GM23338 (cell line): ENCODE measurements around the gene SLC4A7. TPM values are rescaled to one million over a fixed set of nuclear protein-coding genes. Genes with fewer than 3 reads are reported as not detected.

Experiments
- ATAC-seq: fragments of 200-7000 bp; cut with Tn5 transposase; 3 replicates; pipeline ENCODE4 v1.9.1; 2020
- DNase-seq: peaks from one replicate; pipeline ENCODE4 v3.0.0-alpha.2; 2015; ENCODE audit warnings: low spot score
- H2AFZ ChIP-seq: fragments of 200-600 bp; sonication (generic); 2 replicates; pipeline ENCODE4 v1.8.0; 2016; ENCODE audit warnings: antibody characterized with exemption, mild to moderate bottlenecking, moderate library complexity
- H3F3A ChIP-seq: fragments of 200-600 bp; sonication (generic); replicated peaks from 2 replicates; pipeline ENCODE4 v1.8.0; 2017; ENCODE audit warnings: antibody characterized with exemption, mixed run types, low read depth
- H3K27ac ChIP-seq: fragments of 200-600 bp; sonication (generic); 2 replicates; pipeline ENCODE4 v1.6.1; 2016; ENCODE audit warnings: low read depth
- H3K27me3 ChIP-seq: fragments of 200-600 bp; sonication (generic); 2 replicates; pipeline ENCODE4 v1.8.0; 2016; ENCODE audit warnings: mild to moderate bottlenecking, mixed run types, moderate library complexity; ENCODE audit not compliant: insufficient read depth
- H3K36me3 ChIP-seq: fragments of 200-600 bp; sonication (generic); 2 replicates; pipeline ENCODE4 v1.8.0; 2016; ENCODE audit warnings: mild to moderate bottlenecking; ENCODE audit not compliant: insufficient read depth
- H3K4me1 ChIP-seq: fragments of 200-600 bp; sonication (generic); 2 replicates; pipeline ENCODE4 v1.8.0; 2016; ENCODE audit warnings: mild to moderate bottlenecking, moderate library complexity; ENCODE audit not compliant: insufficient read depth
- H3K4me2 ChIP-seq: fragments of 200-600 bp; sonication (generic); 2 replicates; pipeline ENCODE4 v1.7.1; 2017; ENCODE audit warnings: mixed run types
- H3K4me3 ChIP-seq: fragments of 200-600 bp; sonication (generic); 2 replicates; pipeline ENCODE4 v1.6.1; 2016; ENCODE audit warnings: mixed run types
- H3K79me2 ChIP-seq: fragments of 200-600 bp; sonication (generic); replicated peaks from 2 replicates; pipeline ENCODE4 v1.8.0; 2017; ENCODE audit warnings: mild to moderate bottlenecking; ENCODE audit not compliant: insufficient read depth
- H3K9me2 ChIP-seq: fragments of 200-600 bp; sonication (generic); 2 replicates; pipeline ENCODE4 v1.8.0; 2017; ENCODE audit not compliant: insufficient read depth
- H4K20me1 ChIP-seq: fragments of 200-600 bp; sonication (generic); replicated peaks from 2 replicates; pipeline ENCODE4 v1.8.0; 2017; ENCODE audit warnings: mild to moderate bottlenecking; ENCODE audit not compliant: insufficient read depth
- H3K27ac Mint-ChIP-seq: 2 replicates; pipeline ENCODE4 v1.8.0; 2020; ENCODE audit warnings: inconsistent platforms, mild to moderate bottlenecking, moderate library complexity, mixed read lengths
- H3K27me3 Mint-ChIP-seq: 3 replicates; pipeline ENCODE4 v1.8.0; 2022; ENCODE audit warnings: low read depth, mild to moderate bottlenecking, moderate library complexity, mixed read lengths, inconsistent platforms; ENCODE audit not compliant: insufficient read depth, poor library complexity
- H3K36me3 Mint-ChIP-seq: 3 replicates; pipeline ENCODE4 v1.8.0; 2021; ENCODE audit warnings: low read depth, mild to moderate bottlenecking, inconsistent platforms, moderate library complexity, mixed read lengths
- H3K4me1 Mint-ChIP-seq: 3 replicates; pipeline ENCODE4 v1.8.0; 2020; ENCODE audit warnings: mild to moderate bottlenecking, inconsistent platforms, mixed read lengths
- H3K4me3 Mint-ChIP-seq: 3 replicates; pipeline ENCODE4 v1.8.0; 2021; ENCODE audit warnings: moderate library complexity, mild to moderate bottlenecking, inconsistent platforms, mixed read lengths
- H3K9me3 Mint-ChIP-seq: 3 replicates; pipeline ENCODE4 v1.8.0; 2020; ENCODE audit warnings: moderate library complexity, mild to moderate bottlenecking, inconsistent platforms, mixed read lengths
- ETS1 ChIP-seq: IDR thresholded peaks from 2 replicates; pipeline ENCODE4 v1.6.1; 2016; ENCODE audit warnings: antibody characterized with exemption
- EZH2 ChIP-seq: fragments of 200-600 bp; sonication (generic); IDR thresholded peaks from one replicate; pipeline ENCODE4 v1.8.0; 2017; ENCODE audit warnings: antibody characterized with exemption, mild to moderate bottlenecking, low read depth; ENCODE audit not compliant: unreplicated experiment
- JUNB ChIP-seq: IDR thresholded peaks from one replicate; pipeline ENCODE4 v1.6.1; 2016; ENCODE audit warnings: antibody characterized with exemption; ENCODE audit not compliant: unreplicated experiment
- NANOG ChIP-seq: IDR thresholded peaks from 2 replicates; pipeline ENCODE4 v1.6.1; 2016; ENCODE audit warnings: antibody characterized with exemption, borderline replicate concordance
- polyA plus RNA-seq: library from polyadenylated mRNA; unstranded; fragments of >200 nt; fragmentation: Nextera tagmentation; extraction: Ambion mirVana; gene quantifications from 2 replicates; pipeline ENCODE4 v1.2.1, GENCODE V29; 2016
- total RNA-seq: library from RNA; depleted of rRNA; stranded (reverse); fragments of >200 nt; shearing (Covaris generic); gene quantifications from 2 replicates; pipeline ENCODE4 v1.2.3, GENCODE V29; 2014
- TF ChIP-seq, protein P1 (sequence below): fragments of 250-450 bp; sonication (Bioruptor Pico); IDR thresholded peaks from 2 replicates; pipeline ENCODE4 v1.5.0; 2020; ENCODE audit warnings: mild to moderate bottlenecking, moderate library complexity
- TF ChIP-seq, protein P2 (sequence below), 2 experiments: fragments of 200-600 bp in 1 of 2; sonication (generic) in 1 of 2; conservative IDR thresholded peaks; 2 replicates each; pipeline versions ENCODE4 v1.5.1 to v1.6.1; 2016 to 2017; ENCODE audit warnings: antibody characterized with exemption in 2 of 2, low read depth in 2 of 2, mild to moderate bottlenecking in 2 of 2, moderate library complexity in 1 of 2

The SLC4A7 gene
- total and polyA plus RNA-seq, 2 experiments from 2014 or later, result 44.4 to 101 TPM

DNA sequence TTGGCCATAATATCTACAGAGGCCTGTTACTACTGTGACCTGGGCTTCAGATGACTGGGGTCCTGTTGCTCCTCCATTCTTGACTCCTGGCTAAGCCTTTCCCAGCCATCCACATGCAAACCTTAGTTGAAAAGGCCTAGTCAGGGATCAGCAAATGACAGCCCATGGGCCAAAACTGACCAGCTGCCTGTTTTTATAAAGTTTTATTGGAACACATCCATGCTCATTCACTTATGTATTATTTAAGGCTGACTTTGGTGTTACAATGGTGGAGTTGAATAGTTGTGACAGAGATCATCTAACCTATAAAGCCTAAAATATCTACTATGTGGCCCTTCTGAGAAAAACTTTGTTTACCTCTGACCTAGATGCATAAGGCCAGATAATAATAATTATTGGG lies 16.8 kb upstream of the SLC4A7 start:
- H3K27ac Mint-ChIP-seq, result no peak overlapping the region
- no peaks in the 10 kb centered on the region for H3K36me3 Mint-ChIP-seq
- DNase-seq (no peak), ATAC-seq (no peak)
- no peaks in the 10 kb centered on the region for H3F3A ChIP-seq
- H3K4me1 ChIP-seq, result no peaks in the 10 kb centered on the region
- no peak for TF ChIP-seq EZH2
- TF ChIP-seq, protein P1, sequence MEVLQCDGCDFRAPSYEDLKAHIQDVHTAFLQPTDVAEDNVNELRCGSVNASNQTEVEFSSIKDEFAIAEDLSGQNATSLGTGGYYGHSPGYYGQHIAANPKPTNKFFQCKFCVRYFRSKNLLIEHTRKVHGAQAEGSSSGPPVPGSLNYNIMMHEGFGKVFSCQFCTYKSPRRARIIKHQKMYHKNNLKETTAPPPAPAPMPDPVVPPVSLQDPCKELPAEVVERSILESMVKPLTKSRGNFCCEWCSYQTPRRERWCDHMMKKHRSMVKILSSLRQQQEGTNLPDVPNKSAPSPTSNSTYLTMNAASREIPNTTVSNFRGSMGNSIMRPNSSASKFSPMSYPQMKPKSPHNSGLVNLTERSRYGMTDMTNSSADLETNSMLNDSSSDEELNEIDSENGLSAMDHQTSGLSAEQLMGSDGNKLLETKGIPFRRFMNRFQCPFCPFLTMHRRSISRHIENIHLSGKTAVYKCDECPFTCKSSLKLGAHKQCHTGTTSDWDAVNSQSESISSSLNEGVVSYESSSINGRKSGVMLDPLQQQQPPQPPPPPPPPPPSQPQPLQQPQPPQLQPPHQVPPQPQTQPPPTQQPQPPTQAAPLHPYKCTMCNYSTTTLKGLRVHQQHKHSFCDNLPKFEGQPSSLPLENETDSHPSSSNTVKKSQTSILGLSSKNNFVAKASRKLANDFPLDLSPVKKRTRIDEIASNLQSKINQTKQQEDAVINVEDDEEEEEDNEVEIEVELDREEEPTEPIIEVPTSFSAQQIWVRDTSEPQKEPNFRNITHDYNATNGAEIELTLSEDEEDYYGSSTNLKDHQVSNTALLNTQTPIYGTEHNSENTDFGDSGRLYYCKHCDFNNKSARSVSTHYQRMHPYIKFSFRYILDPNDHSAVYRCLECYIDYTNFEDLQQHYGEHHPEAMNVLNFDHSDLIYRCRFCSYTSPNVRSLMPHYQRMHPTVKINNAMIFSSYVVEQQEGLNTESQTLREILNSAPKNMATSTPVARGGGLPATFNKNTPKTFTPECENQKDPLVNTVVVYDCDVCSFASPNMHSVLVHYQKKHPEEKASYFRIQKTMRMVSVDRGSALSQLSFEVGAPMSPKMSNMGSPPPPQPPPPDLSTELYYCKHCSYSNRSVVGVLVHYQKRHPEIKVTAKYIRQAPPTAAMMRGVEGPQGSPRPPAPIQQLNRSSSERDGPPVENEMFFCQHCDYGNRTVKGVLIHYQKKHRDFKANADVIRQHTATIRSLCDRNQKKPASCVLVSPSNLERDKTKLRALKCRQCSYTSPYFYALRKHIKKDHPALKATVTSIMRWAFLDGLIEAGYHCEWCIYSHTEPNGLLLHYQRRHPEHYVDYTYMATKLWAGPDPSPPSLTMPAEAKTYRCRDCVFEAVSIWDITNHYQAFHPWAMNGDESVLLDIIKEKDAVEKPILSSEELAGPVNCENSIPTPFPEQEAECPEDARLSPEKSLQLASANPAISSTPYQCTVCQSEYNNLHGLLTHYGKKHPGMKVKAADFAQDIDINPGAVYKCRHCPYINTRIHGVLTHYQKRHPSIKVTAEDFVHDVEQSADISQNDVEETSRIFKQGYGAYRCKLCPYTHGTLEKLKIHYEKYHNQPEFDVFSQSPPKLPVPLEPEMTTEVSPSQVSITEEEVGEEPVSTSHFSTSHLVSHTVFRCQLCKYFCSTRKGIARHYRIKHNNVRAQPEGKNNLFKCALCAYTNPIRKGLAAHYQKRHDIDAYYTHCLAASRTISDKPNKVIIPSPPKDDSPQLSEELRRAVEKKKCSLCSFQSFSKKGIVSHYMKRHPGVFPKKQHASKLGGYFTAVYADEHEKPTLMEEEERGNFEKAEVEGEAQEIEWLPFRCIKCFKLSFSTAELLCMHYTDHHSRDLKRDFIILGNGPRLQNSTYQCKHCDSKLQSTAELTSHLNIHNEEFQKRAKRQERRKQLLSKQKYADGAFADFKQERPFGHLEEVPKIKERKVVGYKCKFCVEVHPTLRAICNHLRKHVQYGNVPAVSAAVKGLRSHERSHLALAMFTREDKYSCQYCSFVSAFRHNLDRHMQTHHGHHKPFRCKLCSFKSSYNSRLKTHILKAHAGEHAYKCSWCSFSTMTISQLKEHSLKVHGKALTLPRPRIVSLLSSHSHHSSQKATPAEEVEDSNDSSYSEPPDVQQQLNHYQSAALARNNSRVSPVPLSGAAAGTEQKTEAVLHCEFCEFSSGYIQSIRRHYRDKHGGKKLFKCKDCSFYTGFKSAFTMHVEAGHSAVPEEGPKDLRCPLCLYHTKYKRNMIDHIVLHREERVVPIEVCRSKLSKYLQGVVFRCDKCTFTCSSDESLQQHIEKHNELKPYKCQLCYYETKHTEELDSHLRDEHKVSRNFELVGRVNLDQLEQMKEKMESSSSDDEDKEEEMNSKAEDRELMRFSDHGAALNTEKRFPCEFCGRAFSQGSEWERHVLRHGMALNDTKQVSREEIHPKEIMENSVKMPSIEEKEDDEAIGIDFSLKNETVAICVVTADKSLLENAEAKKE, result no peak
- no peak for TF ChIP-seq NANOG
- TF ChIP-seq JUNB, result no peak
- TF ChIP-seq, protein P2, sequence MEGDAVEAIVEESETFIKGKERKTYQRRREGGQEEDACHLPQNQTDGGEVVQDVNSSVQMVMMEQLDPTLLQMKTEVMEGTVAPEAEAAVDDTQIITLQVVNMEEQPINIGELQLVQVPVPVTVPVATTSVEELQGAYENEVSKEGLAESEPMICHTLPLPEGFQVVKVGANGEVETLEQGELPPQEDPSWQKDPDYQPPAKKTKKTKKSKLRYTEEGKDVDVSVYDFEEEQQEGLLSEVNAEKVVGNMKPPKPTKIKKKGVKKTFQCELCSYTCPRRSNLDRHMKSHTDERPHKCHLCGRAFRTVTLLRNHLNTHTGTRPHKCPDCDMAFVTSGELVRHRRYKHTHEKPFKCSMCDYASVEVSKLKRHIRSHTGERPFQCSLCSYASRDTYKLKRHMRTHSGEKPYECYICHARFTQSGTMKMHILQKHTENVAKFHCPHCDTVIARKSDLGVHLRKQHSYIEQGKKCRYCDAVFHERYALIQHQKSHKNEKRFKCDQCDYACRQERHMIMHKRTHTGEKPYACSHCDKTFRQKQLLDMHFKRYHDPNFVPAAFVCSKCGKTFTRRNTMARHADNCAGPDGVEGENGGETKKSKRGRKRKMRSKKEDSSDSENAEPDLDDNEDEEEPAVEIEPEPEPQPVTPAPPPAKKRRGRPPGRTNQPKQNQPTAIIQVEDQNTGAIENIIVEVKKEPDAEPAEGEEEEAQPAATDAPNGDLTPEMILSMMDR (conservative IDR thresholded peaks at IDR 0.05; ENCODE audit: low read depth in 2 of 2), result no peak
- no peak for TF ChIP-seq ETS1
- no peaks in the 10 kb centered on the region for H3K36me3 ChIP-seq
- no peaks in the 10 kb centered on the region for H3K27me3 ChIP-seq
- no peak overlapping the region for H3K4me3 Mint-ChIP-seq
- no peak overlapping the region for H3K4me3 ChIP-seq
- no peaks in the 10 kb centered on the region for H3K9me3 Mint-ChIP-seq
- H3K27ac ChIP-seq, result no peak overlapping the region
- no peaks in the 10 kb centered on the region for H3K27me3 Mint-ChIP-seq
- H3K4me2 ChIP-seq, result no peak overlapping the region
- H3K9me2 ChIP-seq, result no peaks in the 10 kb centered on the region; the same call in 1 of the 2 replicates
- no peaks in the 10 kb centered on the region for H3K79me2 ChIP-seq
- no peaks in the 10 kb centered on the region for H4K20me1 ChIP-seq
- peaks cover 6% of the 10 kb centered on the region for H3K4me1 Mint-ChIP-seq
- no peak overlapping the region for H2AFZ ChIP-seq
